SJCRH30 (cell line): Measurements from ENCODE around the gene CLDN19. TPM values are rescaled to one million over a fixed set of nuclear protein-coding genes. Genes with fewer than 3 reads are reported as not detected.

Source experiments
- DNase-seq, 2 experiments: peaks; one replicate each; pipeline ENCODE4 v3.0.0-alpha.2; 2015 to 2020
- H3K27ac ChIP-seq: fragments of 250-450 bp; sonication (Bioruptor Pico); 2 replicates; pipeline ENCODE4 v1.5.1; 2020; ENCODE audit warnings: mild to moderate bottlenecking, moderate library complexity
- H3K27me3 ChIP-seq: fragments of 250-450 bp; sonication (Bioruptor Pico); 2 replicates; pipeline ENCODE4 v1.5.1; 2020; ENCODE audit warnings: mild to moderate bottlenecking, moderate library complexity
- H3K36me3 ChIP-seq: fragments of 250-450 bp; sonication (Bioruptor Pico); 2 replicates; pipeline ENCODE4 v1.5.1; 2020; ENCODE audit warnings: mild to moderate bottlenecking, moderate library complexity
- H3K4me1 ChIP-seq: fragments of 250-450 bp; sonication (Bioruptor Pico); 2 replicates; pipeline ENCODE4 v1.5.1; 2020; ENCODE audit warnings: mild to moderate bottlenecking, moderate library complexity
- H3K4me3 ChIP-seq: fragments of 250-450 bp; sonication (Bioruptor Pico); 2 replicates; pipeline ENCODE4 v1.5.1; 2020; ENCODE audit warnings: mild to moderate bottlenecking, moderate library complexity
- H3K9me3 ChIP-seq: fragments of 250-450 bp; sonication (Bioruptor Pico); replicated peaks from 2 replicates; pipeline ENCODE4 v1.5.1; 2020; ENCODE audit warnings: mild to moderate bottlenecking, moderate library complexity
- total RNA-seq: library from RNA; depleted of rRNA; stranded (reverse); fragments of >200 nt; shearing (Covaris generic); gene quantifications from 2 replicates; pipeline ENCODE4 v1.2.3, GENCODE V29; 2014

Gene CLDN19
- total RNA-seq, 1 experiment from 2014 or later: 0.12 TPM

- Histone ChIP-seq H3K9me3 (no peaks in the 10 kb centered on the region), H3K4me3 (no peak overlapping the region), H3K27ac (no peak overlapping the region), H3K36me3 (peaks cover 32% of the 10 kb centered on the region), H3K4me1 (no peaks in the 10 kb centered on the region), H3K27me3 (no peaks in the 10 kb centered on the region)
- no peak for DNase-seq
Measured at GRCh38 chr1:42748461-42749410, 8.7 kb upstream of the CLDN19 start.

GRCh38 chr1:42748021-42748420 lies 8.0 kb upstream of the CLDN19 start:
- Histone ChIP-seq H3K9me3 (no peaks in the 10 kb centered on the region), H3K27me3 (no peaks in the 10 kb centered on the region), H3K4me1 (peaks cover 5% of the 10 kb centered on the region; the same call in 1 of the 2 replicates), H3K4me3 (no peak overlapping the region), H3K36me3 (peaks cover 26% of the 10 kb centered on the region), H3K27ac (no peak overlapping the region)
- DNase-seq: no peak

GRCh38 chr1:42747125-42747524 lies 7.1 kb upstream of the CLDN19 start:
- peaks cover 17% of the 10 kb centered on the region for H3K36me3 ChIP-seq
- DNase-seq: peak; percentile 63 to 78
- no peak overlapping the region for H3K27ac ChIP-seq
- H3K4me1 ChIP-seq: peaks cover 12% of the 10 kb centered on the region; the same call in 1 of the 2 replicates
- no peaks in the 10 kb centered on the region for H3K9me3 ChIP-seq
- H3K27me3 ChIP-seq: no peaks in the 10 kb centered on the region
- no peak overlapping the region for H3K4me3 ChIP-seq

GRCh38 chr1:42746436-42747105 lies 6.5 kb upstream of the CLDN19 start:
- H3K27me3 ChIP-seq: no peaks in the 10 kb centered on the region
- no peak overlapping the region for H3K4me3 ChIP-seq
- H3K27ac ChIP-seq: no peak overlapping the region
- H3K9me3 ChIP-seq: no peaks in the 10 kb centered on the region
- DNase-seq: no peak
- peaks cover 13% of the 10 kb centered on the region for H3K36me3 ChIP-seq
- peaks cover 12% of the 10 kb centered on the region; the same call in 1 of the 2 replicates for H3K4me1 ChIP-seq

GRCh38 chr1:42745851-42746250 lies 5.8 kb upstream of the CLDN19 start:
- H3K36me3 ChIP-seq: peaks cover 11% of the 10 kb centered on the region
- no peak overlapping the region for H3K27ac ChIP-seq
- DNase-seq: no peak
- no peaks in the 10 kb centered on the region for H3K27me3 ChIP-seq
- H3K9me3 ChIP-seq: no peaks in the 10 kb centered on the region
- H3K4me3 ChIP-seq: no peak overlapping the region
- H3K4me1 ChIP-seq: peaks cover 12% of the 10 kb centered on the region; the same call in 1 of the 2 replicates

- Histone ChIP-seq H3K9me3 (no peaks in the 10 kb centered on the region), H3K27ac (no peak overlapping the region), H3K4me3 (no peak overlapping the region), H3K36me3 (peaks cover 2% of the 10 kb centered on the region; the same call in 1 of the 2 replicates), H3K4me1 (peaks cover 15% of the 10 kb centered on the region; the same call in 1 of the 2 replicates), H3K27me3 (no peaks in the 10 kb centered on the region)
- DNase-seq: no peak
Measured at GRCh38 chr1:42744148-42744413, 4.0 kb upstream of the CLDN19 start.

GRCh38 chr1:42743317-42744147 lies 3.5 kb upstream of the CLDN19 start:
- peaks cover 2% of the 10 kb centered on the region; the same call in 1 of the 2 replicates for H3K36me3 ChIP-seq
- no peaks in the 10 kb centered on the region for H3K9me3 ChIP-seq
- DNase-seq: peak; percentile 72 to 77
- H3K27me3 ChIP-seq: no peaks in the 10 kb centered on the region
- H3K27ac ChIP-seq: peak overlapping the region; percentile 68
- peak overlapping the region; percentile 34 for H3K4me3 ChIP-seq
- peaks cover 15% of the 10 kb centered on the region; the same call in 1 of the 2 replicates for H3K4me1 ChIP-seq

GRCh38 chr1:42742617-42743316 lies 2.7 kb upstream of the CLDN19 start:
- H3K27ac ChIP-seq: peak overlapping the region; percentile 68
- no peaks in the 10 kb centered on the region for H3K9me3 ChIP-seq
- peaks cover 2% of the 10 kb centered on the region; the same call in 1 of the 2 replicates for H3K36me3 ChIP-seq
- peaks cover 15% of the 10 kb centered on the region; the same call in 1 of the 2 replicates for H3K4me1 ChIP-seq
- DNase-seq: peak; percentile 40 to 71
- H3K4me3 ChIP-seq: peak overlapping the region; percentile 34
- no peaks in the 10 kb centered on the region for H3K27me3 ChIP-seq

GRCh38 chr1:42742141-42742540 lies 2.1 kb upstream of the CLDN19 start:
- DNase-seq: no peak
- Histone ChIP-seq H3K27me3 (no peaks in the 10 kb centered on the region), H3K4me3 (no peak overlapping the region), H3K4me1 (peaks cover 15% of the 10 kb centered on the region; the same call in 1 of the 2 replicates), H3K27ac (peak overlapping the region; percentile 68; the same call in 1 of the 2 replicates), H3K36me3 (peaks cover 2% of the 10 kb centered on the region; the same call in 1 of the 2 replicates), H3K9me3 (no peaks in the 10 kb centered on the region)

- Histone ChIP-seq H3K27me3 (no peaks in the 10 kb centered on the region), H3K27ac (no peak overlapping the region), H3K4me1 (peaks cover 15% of the 10 kb centered on the region; the same call in 1 of the 2 replicates), H3K9me3 (no peaks in the 10 kb centered on the region), H3K36me3 (peaks cover 2% of the 10 kb centered on the region; the same call in 1 of the 2 replicates), H3K4me3 (no peak overlapping the region)
- no peak for DNase-seq
Measured at GRCh38 chr1:42741706-42742105, 1.7 kb upstream of the CLDN19 start.

- Histone ChIP-seq H3K4me1 (peaks cover 15% of the 10 kb centered on the region; the same call in 1 of the 2 replicates), H3K36me3 (peaks cover 2% of the 10 kb centered on the region; the same call in 1 of the 2 replicates), H3K9me3 (no peaks in the 10 kb centered on the region), H3K27me3 (no peaks in the 10 kb centered on the region), H3K27ac (no peak overlapping the region), H3K4me3 (no peak overlapping the region)
- no peak for DNase-seq
Measured at GRCh38 chr1:42740851-42741580, 980 bp upstream of the CLDN19 start.

GRCh38 chr1:42738678-42739226 lies 1.3 kb downstream of the CLDN19 start:
- no peak overlapping the region for H3K27ac ChIP-seq

More at GRCh38 chr1:42738678-42739226, 1.3 kb downstream of the CLDN19 start:
- no peaks in the 10 kb centered on the region for H3K27me3 ChIP-seq
- DNase-seq: no peak
- H3K4me3 ChIP-seq: no peak overlapping the region
- H3K9me3 ChIP-seq: no peaks in the 10 kb centered on the region
- H3K36me3 ChIP-seq: no peaks in the 10 kb centered on the region
- H3K4me1 ChIP-seq: peaks cover 15% of the 10 kb centered on the region; the same call in 1 of the 2 replicates
